Neural cell (in vitro differentiated cells): ENCODE results near the gene DOCK4. TPM values are rescaled to one million over a fixed set of nuclear protein-coding genes. Genes with fewer than 3 reads are reported as not detected.
A peak's percentile ranks its signal among the peaks of the same experiment; 100 is the strongest.

Source experiments
- H2AFZ ChIP-seq: fragments of 200-600, 300-800 bp; sonication (generic), shearing (Covaris generic); 2 replicates; pipeline ENCODE4 v1.6.0; 2014; ENCODE audit warnings: low read depth, mild to moderate bottlenecking, antibody characterized with exemption, low read length, moderate library complexity
- H3F3A ChIP-seq: fragments of 200-600 bp; shearing (Covaris generic); 2 replicates; pipeline ENCODE4 v1.6.1; 2016; ENCODE audit warnings: mild to moderate bottlenecking, moderate library complexity, mixed read lengths, antibody characterized with exemption, low read length; ENCODE audit not compliant: insufficient read depth, poor library complexity, severe bottlenecking
- H3K27ac ChIP-seq: fragments of 200-600, 300-800 bp; sonication (generic), shearing (Covaris generic); 2 replicates; pipeline ENCODE4 v1.5.1; 2014; ENCODE audit warnings: mild to moderate bottlenecking, low read length, moderate library complexity
- H3K27me3 ChIP-seq: fragments of 300-800, 200-600 bp; sonication (generic), shearing (Covaris generic); 2 replicates; pipeline ENCODE4 v1.6.0; 2014; ENCODE audit warnings: mild to moderate bottlenecking, low read depth, low read length, moderate library complexity; ENCODE audit not compliant: insufficient read depth
- H3K36me3 ChIP-seq: fragments of 300-800, 200-600 bp; sonication (generic), shearing (Covaris generic); 2 replicates; pipeline ENCODE4 v1.5.1; 2014; ENCODE audit warnings: mild to moderate bottlenecking, antibody characterized with exemption, low read length, moderate library complexity; ENCODE audit not compliant: insufficient read depth
- H3K4me2 ChIP-seq: fragments of 300-800, 200-600 bp; sonication (generic), shearing (Covaris generic); 2 replicates; pipeline ENCODE4 v1.6.0; 2014; ENCODE audit warnings: mild to moderate bottlenecking, low read length
- H3K4me3 ChIP-seq: fragments of 300-800, 200-600 bp; sonication (generic), shearing (Covaris generic); 2 replicates; pipeline ENCODE4 v1.5.1; 2014; ENCODE audit warnings: mild to moderate bottlenecking, low read length, moderate library complexity
- H3K79me2 ChIP-seq: fragments of 200-600 bp; shearing (Covaris generic); replicated peaks from 2 replicates; pipeline ENCODE4 v1.6.0; 2014; ENCODE audit warnings: mild to moderate bottlenecking, low read length, moderate library complexity; ENCODE audit not compliant: insufficient read depth
- H3K9ac ChIP-seq: fragments of 300-800, 200-600 bp; sonication (generic), shearing (Covaris generic); 2 replicates; pipeline ENCODE4 v1.6.1; 2016; ENCODE audit warnings: mild to moderate bottlenecking, low read length, mixed read lengths
- H3K9me2 ChIP-seq: fragments of 200-600 bp; shearing (Covaris generic); 2 replicates; pipeline ENCODE4 v1.6.1; 2016; ENCODE audit warnings: mild to moderate bottlenecking, low read length, mixed read lengths; ENCODE audit not compliant: insufficient read depth
- H3K9me3 ChIP-seq: fragments of 200-600, 300-800 bp; sonication (generic), shearing (Covaris generic); 2 replicates; pipeline ENCODE4 v1.6.1; 2016; ENCODE audit warnings: mild to moderate bottlenecking, mixed run types, low read length, moderate library complexity, mixed read lengths
- H4K20me1 ChIP-seq: fragments of 200-600 bp; shearing (Covaris generic); 2 replicates; pipeline ENCODE4 v1.6.1; 2016; ENCODE audit warnings: mild to moderate bottlenecking, mixed run types; ENCODE audit not compliant: insufficient read depth
- CTCF ChIP-seq: fragments of 450-650 bp; IDR thresholded peaks from 2 replicates; pipeline ENCODE4 v1.5.1; 2014; ENCODE audit warnings: antibody characterized with exemption, mild to moderate bottlenecking, moderate library complexity; ENCODE audit not compliant: poor library complexity, severe bottlenecking
- EP300 ChIP-seq: fragments of 450-650 bp; conservative IDR thresholded peaks from 2 replicates; pipeline ENCODE4 v1.6.1; 2014; ENCODE audit warnings: antibody characterized with exemption, mild to moderate bottlenecking, moderate library complexity; ENCODE audit not compliant: poor library complexity, severe bottlenecking
- EZH2 ChIP-seq: fragments of 200-600, 300-800 bp; shearing (Covaris generic), sonication (generic); IDR thresholded peaks from 2 replicates; pipeline ENCODE4 v1.6.1; 2014; ENCODE audit warnings: antibody characterized with exemption, low read length, borderline replicate concordance, mild to moderate bottlenecking; ENCODE audit not compliant: insufficient read depth, poor library complexity, severe bottlenecking
- MXI1 ChIP-seq: fragments of 450-650 bp; conservative IDR thresholded peaks from 2 replicates; pipeline ENCODE4 v1.6.1; 2014; ENCODE audit warnings: antibody characterized with exemption, mild to moderate bottlenecking; ENCODE audit not compliant: poor library complexity, severe bottlenecking
- POLR2AphosphoS5 ChIP-seq: IDR thresholded peaks from 2 replicates; pipeline ENCODE4 v1.6.1; 2012
- RAD21 ChIP-seq: fragments of 450-650 bp; conservative IDR thresholded peaks from 2 replicates; pipeline ENCODE4 v1.6.1; 2014; ENCODE audit warnings: antibody characterized with exemption, mild to moderate bottlenecking, moderate library complexity
- REST ChIP-seq: IDR thresholded peaks from 2 replicates; pipeline ENCODE4 v1.6.1; 2012; ENCODE audit warnings: borderline replicate concordance
- SMC3 ChIP-seq: fragments of 450-650 bp; conservative IDR thresholded peaks from 2 replicates; pipeline ENCODE4 v1.6.1; 2014; ENCODE audit warnings: antibody characterized with exemption, mild to moderate bottlenecking, moderate library complexity; ENCODE audit not compliant: poor library complexity
- TAF1 ChIP-seq: IDR thresholded peaks from 2 replicates; pipeline ENCODE4 v1.6.1; 2012; ENCODE audit warnings: low read depth
- polyA plus RNA-seq: library from polyadenylated mRNA; depleted of rRNA; stranded (reverse); fragments of >200 nt; gene quantifications from 2 replicates; pipeline ENCODE4 v1.2.3, GENCODE V29; 2014

DOCK4 gene
- polyA plus RNA-seq, 1 donor from 2014 or later = 28.1 TPM

GRCh38 chr7:112149734-112150133 is 56.5 kb downstream of the DOCK4 start:
- no peaks in the 10 kb centered on the region for H3K9me3 ChIP-seq
- no peak overlapping the region for H2AFZ ChIP-seq
- no peak for TF ChIP-seq RAD21
- TF ChIP-seq REST = no peak
- no peak for TF ChIP-seq TAF1
- TF ChIP-seq SMC3 = no peak
- TF ChIP-seq MXI1 = no peak
- TF ChIP-seq EP300 = no peak
- no peak for TF ChIP-seq CTCF
- TF ChIP-seq EZH2 = no peak
- no peak for TF ChIP-seq POLR2AphosphoS5
- no peaks in the 10 kb centered on the region for H3K9me2 ChIP-seq
- no peaks in the 10 kb centered on the region for H4K20me1 ChIP-seq
- H3K9ac ChIP-seq = peak overlapping the region; percentile 30
- peak overlapping the region; percentile 52 for H3K4me2 ChIP-seq
- no peaks in the 10 kb centered on the region for H3K36me3 ChIP-seq
- peak overlapping the region; percentile 36 for H3K4me3 ChIP-seq
- H3K27me3 ChIP-seq = no peaks in the 10 kb centered on the region
- no peaks in the 10 kb centered on the region for H3F3A ChIP-seq
- no peaks in the 10 kb centered on the region for H3K79me2 ChIP-seq
- peak overlapping the region; percentile 79 for H3K27ac ChIP-seq

GRCh38 chr7:112147793-112148361 is 58.3 kb downstream of the DOCK4 start:
- H3K4me3 ChIP-seq = no peak overlapping the region
- peak overlapping the region; percentile 79 for H3K27ac ChIP-seq
- no peaks in the 10 kb centered on the region for H3F3A ChIP-seq
- H3K9ac ChIP-seq = no peak overlapping the region
- no peak overlapping the region for H2AFZ ChIP-seq
- no peaks in the 10 kb centered on the region for H3K9me3 ChIP-seq
- H3K79me2 ChIP-seq = no peaks in the 10 kb centered on the region
- no peaks in the 10 kb centered on the region for H3K27me3 ChIP-seq
- H4K20me1 ChIP-seq = no peaks in the 10 kb centered on the region
- no peaks in the 10 kb centered on the region for H3K9me2 ChIP-seq
- TF ChIP-seq EZH2 (no peak), MXI1 (no peak), TAF1 (no peak), CTCF (no peak)
- H3K4me2 ChIP-seq = no peak overlapping the region
- no peaks in the 10 kb centered on the region for H3K36me3 ChIP-seq
